HG02970 (cell line): ENCODE data around the gene ARHGAP22.

Experiments used
- ATAC-seq: cut with Tn5 transposase; IDR thresholded peaks from one replicate; pipeline ENCODE4 v1.9.1; 2021; ENCODE audit warnings: mild to moderate bottlenecking, moderate library complexity, moderate number of reproducible peaks; ENCODE audit not compliant: unreplicated experiment, low FRiP score

Gene ARHGAP22

GRCh38 chr10:48589266-48589665, 15.6 kb downstream of the ARHGAP22 start:
- no peak for ATAC-seq

- ATAC-seq = no peak
These were observed 17.1 kb downstream of the ARHGAP22 start for GRCh38 chr10:48587819-48588218.

- no peak for ATAC-seq
These were observed 17.8 kb downstream of the ARHGAP22 start for GRCh38 chr10:48587101-48587500.

DNA sequence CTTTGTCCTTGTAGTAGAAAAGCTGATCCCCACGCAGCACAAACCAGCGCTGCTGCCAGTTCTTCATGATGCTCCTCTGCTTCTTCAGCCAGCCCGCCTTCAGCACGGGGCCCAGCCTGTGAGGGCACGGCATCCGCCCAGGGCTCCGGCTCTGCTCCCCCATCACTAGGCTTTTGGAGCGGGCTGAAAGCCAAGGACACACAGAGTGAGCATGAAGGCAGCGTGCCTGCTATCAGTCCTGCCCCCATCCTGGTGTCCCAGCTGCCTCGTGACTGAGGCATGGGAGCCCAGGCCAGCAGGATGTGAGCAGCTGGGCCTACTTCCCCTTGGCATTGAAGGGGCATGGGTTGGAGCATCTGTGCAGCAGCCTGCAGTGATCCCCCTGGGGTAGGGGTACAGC, 21.9 kb downstream of the ARHGAP22 start:
- no peak for ATAC-seq

DNA sequence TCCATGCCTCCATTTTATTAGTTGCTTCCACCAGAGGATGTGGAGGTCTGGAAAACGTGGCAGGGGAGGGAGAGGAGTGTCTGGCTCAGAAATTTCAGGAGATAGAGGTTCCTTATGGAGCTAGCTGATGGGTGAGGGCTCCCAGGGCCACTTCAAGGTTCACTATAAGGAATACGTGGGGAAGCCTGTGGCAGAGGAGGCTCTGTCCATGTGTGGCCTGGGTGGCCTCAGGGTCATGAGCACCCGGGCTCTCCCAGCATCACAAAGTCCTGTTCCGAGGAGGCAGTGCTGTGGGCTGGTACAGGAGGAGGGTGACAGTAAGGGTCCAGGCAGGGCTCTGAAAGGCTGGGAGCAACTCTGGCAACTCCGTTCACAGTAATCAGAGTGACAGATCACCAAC, 24.6 kb downstream of the ARHGAP22 start:
- ATAC-seq = no peak

GRCh38 chr10:48579251-48579960, 25.5 kb downstream of the ARHGAP22 start:
- ATAC-seq = no peak

DNA sequence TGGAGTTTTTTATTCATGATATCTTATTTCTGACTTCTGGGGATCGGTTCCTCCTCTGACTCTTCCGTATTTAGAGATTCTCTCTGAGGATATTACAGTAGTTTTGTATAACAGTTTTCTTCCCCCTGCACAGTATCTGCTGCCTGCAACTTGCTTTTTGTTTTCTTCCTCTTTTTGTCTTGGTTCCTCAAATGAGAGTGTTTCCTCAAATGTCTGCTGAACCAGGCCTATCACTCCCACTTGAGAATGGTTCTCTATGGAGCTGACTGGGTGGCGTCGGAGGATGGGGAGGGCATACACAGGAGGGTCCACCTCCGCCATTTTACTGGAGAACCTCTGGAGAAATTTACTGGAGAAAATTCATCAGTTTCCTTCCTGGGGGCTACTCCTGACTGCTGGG, 27.7 kb downstream of the ARHGAP22 start:
- ATAC-seq = no peak

DNA sequence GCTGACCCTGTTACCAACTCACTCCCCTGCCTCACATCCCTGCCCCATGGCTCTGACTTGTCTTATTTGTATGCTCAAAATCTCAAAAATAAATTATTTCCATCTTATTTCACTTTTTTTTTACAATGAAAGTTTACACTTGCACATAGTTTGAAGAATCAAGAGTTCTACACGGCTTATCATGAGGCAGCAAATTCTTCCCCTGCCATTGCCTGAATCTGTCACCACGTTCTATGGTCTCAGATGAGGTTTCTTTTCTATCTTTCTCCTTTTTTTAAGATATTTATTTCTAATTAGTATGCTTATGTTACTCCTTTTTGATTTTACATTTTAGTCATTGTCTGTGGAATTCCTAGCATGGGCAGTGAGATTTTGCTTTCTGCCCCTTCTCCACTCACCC, 28.4 kb downstream of the ARHGAP22 start:
- no peak for ATAC-seq

DNA sequence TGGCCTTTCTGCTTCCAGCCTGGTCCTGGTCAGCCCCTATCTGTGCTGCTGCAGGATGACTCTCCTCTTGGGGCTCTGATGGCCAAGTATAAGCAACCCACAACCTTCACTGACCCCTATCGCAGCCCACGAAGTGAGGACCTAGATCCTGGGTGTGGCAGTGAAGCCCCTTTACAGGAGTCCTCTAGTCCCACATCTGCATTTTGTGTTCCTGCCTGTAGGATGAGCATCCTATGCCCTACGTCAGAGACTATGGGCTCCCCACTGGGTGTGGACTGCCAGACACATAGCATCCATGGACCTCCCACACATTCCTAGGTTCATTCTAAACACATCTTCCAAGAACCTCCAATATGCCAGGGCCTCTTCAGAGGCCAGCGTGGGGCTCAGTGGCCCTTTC, 29.0 kb downstream of the ARHGAP22 start:
- ATAC-seq = no peak

- ATAC-seq = no peak
These were observed 30.0 kb downstream of the ARHGAP22 start for GRCh38 chr10:48574817-48575380.

GRCh38 chr10:48574322-48574796, 30.5 kb downstream of the ARHGAP22 start:
- no peak for ATAC-seq

DNA sequence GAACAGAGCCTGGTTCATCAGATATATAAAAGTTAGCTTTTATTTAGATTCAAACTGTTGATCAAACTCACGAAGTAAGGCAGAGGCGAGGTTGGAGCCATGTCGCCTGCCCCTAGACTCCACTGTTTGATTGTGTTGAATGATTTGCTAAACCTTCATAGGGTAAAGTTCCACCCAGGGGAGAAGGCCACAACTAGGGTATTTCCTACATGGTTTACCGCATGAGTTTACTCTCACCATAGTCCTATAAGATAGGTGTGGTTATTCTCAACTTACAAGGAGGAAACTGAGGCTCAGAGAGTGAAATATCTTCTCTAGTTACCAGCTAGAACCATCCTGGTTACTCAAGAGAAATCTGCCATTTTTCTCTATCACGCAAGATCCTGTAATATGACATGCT, 31.8 kb downstream of the ARHGAP22 start:
- no peak for ATAC-seq

- ATAC-seq = no peak
These were observed 32.5 kb downstream of the ARHGAP22 start for GRCh38 chr10:48572414-48572813.

- ATAC-seq = no peak
These were observed 36.3 kb downstream of the ARHGAP22 start for GRCh38 chr10:48568546-48568945.

DNA sequence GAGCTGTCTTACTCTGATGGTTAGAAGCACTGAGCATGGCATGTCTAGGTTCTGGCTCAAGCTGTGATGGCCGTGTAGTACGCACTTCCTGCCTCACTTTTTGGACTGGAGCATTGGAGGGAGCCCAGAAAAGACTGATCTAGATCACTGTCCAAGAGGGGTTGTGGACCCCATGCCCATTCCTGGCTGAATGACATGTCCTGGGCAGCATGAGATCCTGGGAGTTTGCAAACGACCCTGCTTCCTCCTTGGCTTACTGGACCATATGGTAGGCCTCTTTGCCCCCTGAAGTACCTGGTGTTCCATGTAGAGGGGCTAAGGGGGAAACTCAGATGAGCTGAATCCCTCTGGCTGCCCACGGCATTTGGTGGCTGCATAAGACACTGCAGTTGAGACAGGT, 36.7 kb downstream of the ARHGAP22 start:
- ATAC-seq = no peak

DNA sequence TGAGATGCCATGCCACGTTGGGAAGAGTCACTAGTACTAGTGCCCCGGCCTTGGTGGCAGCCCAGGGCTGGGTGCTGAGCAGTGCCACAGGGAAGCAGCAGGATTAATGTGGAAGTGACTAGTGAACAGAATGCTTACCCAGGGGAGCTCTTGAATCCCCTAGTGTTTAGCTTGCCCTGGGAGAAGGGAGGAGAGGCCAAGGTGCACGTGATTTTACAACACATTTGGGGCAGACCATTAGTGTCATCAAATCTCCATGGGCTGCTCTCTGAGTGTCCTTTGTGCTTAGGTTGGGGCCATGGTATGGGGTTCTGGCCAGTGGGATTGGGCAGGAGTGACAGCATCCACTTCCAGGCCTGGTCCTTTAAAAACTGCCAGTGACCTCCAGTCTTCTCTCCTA, 37.5 kb downstream of the ARHGAP22 start:
- no peak for ATAC-seq

DNA sequence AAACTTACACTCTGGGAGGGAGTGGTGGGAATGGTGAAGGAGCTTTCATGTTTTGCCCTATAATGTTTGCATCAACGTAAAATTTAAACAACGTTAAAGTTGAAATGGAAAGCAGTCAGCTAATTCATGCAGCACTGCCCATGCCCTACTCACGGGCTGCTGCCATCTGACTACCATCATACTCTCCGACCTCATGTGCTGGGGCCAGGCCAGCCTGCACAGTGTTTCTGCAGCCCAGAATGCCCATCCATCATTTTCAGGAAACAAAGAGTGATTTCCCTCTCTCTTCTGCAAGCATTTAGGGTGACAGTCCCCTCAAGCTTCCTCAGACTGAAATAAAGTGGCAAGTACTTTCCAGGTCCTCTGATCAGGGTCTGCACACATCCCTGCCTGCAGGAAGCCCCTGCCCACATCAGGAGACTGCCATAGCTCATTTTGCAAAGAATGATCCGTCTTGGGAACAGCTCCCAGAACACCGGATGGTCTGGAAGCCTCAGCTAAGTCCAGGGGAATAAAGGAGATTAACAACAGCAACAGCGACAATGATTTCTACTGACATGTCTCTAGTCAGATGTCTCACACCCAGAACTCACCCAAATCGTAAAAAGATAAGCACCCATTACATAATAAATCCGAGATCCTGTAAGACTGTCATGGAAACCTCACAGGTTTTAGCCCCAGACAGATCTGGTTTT, 40.3 kb downstream of the ARHGAP22 start:
- ATAC-seq = no peak

DNA sequence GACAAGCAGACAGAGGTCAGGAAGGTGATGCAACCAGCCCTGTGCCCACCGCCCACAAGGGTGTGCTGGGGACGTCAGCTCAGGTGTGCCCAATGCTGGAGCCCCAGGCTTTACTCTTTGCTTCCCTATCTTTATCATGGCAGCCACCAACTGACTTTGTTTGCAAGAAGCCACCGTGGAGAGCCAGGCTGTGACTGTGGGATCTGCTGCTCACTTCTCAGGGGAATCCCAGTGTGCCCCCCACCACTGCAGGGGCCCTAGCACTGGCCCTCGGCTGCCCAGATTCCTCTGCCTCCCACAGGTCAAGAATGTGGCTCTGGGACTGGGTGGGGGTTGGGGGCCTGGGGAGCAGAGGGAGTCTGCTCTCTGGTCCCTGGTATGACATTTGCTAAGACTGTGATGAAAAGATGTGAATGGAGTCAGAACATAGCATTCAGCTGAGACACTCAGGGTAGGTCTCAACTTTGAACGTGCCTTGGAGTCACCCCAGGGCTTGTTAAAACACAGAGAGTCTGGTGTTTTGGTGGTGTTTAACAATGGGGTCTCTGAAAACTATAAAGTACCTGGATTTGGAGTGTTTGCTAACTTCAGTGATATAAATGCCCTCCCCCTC, 47.3 kb downstream of the ARHGAP22 start:
- ATAC-seq = no peak

- no peak for ATAC-seq
These were observed 48.2 kb downstream of the ARHGAP22 start for GRCh38 chr10:48556713-48557112.

GRCh38 chr10:48556065-48556464, 48.8 kb downstream of the ARHGAP22 start:
- no peak for ATAC-seq

GRCh38 chr10:48555310-48556042, 49.4 kb downstream of the ARHGAP22 start:
- no peak for ATAC-seq
